Activated CD8-positive, alpha-beta memory T cell treated with anti-CD3 and anti-CD28 coated beads, Interleukin-2, amount 50 U/mL, for 48 hours (primary cell): ENCODE measurements around the gene SERP2.

Experiments used
- DNase-seq: peaks from one replicate; pipeline ENCODE4 v3.0.0-alpha.2; 2020

SERP2 gene

GRCh38 chr13:44413095-44413494, 39.5 kb downstream of the SERP2 start:
- DNase-seq, result no peak

DNA sequence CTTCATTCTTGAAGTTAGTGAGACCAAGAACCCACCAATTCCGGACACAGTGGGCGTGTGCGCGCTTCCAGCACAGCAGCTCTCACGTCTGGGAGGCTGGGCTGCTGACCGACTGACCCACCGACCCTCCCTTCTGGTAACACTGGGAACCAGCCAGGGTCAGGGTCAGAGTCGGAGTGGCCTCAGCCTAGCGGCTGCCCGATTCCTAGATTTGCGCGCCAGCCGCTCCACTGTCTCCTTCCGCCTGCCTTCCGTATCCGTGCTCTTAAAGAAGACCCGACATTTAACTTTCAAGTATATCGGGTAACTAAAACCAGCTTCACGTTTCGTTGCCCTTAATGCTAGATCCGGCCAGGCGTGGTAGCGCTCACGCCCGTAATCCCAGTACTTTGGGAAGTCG, 41.1 kb downstream of the SERP2 start:
- DNase-seq, result no peak

- DNase-seq, result no peak
These were observed 42.2 kb downstream of the SERP2 start for GRCh38 chr13:44415815-44416214.

DNA sequence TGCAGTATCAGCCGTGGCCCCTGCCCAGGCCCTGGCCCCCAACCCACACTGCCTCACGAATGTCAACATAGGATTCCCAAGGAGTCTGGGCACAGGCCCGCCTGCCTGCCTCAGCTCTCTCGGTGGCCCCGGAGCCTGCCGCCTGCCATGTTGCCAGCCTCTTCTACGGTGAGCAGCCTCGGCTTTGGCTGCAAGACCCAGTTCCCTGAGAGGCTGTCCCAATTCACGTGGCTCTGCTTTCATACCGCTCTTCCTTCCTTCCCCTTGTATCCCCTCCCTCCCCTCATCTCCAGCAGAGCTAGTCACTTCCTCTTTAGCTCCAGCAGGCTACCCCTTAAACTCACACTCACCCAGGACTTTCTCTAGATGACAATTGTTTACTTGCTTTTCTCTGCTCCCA, 42.7 kb downstream of the SERP2 start:
- no peak for DNase-seq

GRCh38 chr13:44416744-44417143, 43.1 kb downstream of the SERP2 start:
- DNase-seq, result no peak

DNA sequence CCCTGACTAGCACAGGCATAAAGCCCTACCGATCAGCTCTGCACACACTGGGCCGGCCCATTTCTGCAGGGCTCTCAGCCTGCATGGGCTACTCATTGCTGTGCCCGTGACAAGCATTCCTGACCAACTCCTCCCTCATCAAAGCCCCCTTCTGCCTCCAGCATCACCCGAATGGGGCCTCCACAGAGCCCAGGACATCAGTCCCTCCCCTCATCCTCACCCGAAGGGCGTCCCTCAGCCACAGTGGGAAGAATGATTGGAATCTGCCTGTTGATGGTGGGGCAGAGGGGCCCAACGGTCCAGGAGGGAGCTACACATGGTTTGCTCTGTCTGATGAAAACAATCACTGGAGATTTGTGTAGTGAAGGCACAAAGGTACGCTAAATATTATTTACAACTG, 43.8 kb downstream of the SERP2 start:
- no peak for DNase-seq

- DNase-seq, result no peak
These were observed 44.3 kb downstream of the SERP2 start for GRCh38 chr13:44417876-44418275.

DNA sequence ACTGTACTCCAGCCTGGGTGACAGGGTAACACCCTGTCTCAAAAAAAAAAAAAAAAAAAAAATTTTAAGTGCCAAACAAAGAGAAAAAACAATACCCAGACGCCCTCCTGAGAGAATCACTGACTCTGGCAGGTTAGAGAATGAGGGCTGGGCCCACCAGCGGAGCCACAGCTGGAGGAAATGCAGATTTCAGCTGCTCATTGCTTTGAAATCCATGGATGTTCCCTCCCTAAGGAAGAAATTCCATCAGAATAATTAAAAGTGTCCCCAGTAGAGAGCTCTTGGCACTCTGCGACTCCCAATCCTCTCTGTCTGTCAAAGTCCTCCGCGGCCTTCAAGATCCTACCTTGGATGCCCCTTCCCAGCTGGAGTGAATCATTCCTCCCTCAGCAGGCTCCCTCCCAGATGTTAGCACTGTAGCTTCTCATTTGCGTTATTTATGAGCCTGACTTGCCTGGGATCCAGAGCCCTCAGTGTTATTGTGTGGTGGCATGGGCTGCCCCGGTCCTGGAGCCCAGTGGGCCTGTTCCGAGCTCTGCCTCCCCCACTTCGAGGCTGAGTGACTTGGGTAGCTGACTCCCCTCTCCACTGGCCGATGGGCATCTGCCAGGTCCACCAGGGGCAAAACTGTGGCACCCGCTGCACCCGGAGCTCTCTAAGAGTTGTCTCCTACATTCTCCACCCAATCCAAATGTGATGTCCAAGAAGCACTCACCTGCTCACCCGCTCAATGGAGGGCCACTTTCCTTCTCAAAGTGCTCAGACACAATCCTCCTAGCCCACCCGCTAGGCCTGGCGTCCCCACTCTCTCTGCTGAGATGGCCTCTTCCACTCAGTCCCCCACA, 47.0 kb downstream of the SERP2 start:
- no peak for DNase-seq

DNA sequence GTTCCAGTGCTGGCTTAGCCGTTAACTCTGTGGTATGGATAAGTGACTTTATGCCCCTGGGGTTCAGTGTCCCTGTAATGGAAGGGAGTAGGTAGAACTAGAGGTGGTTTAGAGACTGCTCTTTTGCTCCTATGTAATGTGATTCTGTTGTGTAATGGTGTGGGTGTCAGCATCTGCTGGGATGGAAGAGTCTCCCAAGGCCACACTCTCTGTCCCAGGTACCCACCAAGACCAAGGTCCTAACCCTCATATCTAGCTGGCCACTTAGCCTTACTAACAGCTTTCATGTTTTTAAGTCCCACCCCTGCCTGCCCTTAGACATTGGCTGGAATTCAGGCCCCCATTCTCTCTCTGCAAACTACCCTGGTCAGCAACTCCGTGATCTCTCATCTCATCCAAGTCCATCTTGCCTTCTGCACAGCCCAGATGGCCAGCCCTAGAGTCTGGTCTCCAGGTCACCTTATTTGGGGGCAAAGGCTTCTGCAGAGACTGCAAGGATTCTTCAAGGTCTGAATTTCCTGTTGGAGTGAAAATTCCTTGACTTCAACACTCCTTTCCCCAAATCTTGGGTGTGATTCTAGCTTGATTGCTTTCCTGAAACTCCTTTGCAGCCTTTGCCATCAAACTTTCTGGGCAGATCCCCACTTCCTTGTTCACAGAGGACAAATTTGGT, 48.4 kb downstream of the SERP2 start:
- DNase-seq, result no peak

GRCh38 chr13:44422755-44423643, 49.4 kb downstream of the SERP2 start:
- DNase-seq, result no peak

GRCh38 chr13:44423824-44424223, 50.2 kb downstream of the SERP2 start:
- no peak for DNase-seq

- no peak for DNase-seq
These were observed 51.6 kb downstream of the SERP2 start for GRCh38 chr13:44425041-44425814.

- no peak for DNase-seq
These were observed 52.1 kb downstream of the SERP2 start for GRCh38 chr13:44425815-44426078.

DNA sequence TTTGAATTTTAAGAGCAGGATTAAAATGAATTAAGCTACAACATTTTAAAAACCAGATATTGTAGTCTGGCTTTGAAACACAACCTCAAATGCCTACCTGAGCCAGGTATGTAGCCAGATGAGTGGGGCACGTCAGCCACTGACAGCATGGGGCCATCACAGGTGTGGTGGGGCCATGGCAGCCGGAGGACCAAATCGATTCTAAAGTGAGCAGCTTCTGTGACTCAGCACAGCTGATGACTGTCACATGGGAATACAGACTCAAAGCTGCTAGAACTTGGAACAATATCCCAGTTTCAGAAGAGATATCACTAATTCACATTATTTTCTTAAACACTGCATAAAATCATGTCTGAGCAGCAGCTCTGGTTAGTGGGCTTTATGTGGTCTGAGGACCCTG, 52.8 kb downstream of the SERP2 start:
- DNase-seq, result no peak

DNA sequence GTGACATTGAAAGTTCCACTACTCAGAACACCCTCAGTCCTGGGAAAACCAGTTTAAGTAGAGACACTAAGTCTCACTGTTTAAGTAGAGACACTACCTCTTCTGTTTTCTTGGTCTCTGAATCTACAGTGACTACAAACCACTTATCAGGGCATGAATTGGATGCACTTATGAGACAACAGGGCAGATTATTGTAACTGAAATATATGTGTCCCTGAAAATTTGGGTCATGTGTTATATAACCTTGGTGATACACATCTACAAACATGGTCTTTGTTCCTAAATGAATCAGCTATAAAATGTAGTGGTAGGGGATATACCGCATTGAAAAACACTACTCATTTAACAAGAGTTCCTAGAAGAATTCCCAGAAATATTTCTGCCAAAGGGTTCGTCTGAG, 55.7 kb downstream of the SERP2 start:
- no peak for DNase-seq

DNA sequence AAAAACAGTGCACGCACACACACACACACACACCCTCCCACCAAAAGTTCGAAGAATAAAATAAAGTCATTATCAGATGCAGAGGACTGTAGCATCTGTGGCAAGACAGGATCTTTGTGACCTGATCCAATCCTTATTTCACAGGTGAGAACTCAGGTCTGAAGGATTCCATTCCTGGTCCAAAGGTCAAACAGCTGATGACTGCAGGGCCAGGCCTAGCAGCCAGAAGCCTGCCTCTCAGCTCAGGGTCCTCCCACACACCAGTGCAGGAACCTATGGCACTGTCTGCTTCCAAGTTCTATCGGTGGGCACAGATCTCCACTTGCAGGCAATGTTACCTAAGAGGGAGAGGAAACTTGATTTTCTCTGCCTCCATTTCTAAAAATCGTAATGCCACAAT, 57.5 kb downstream of the SERP2 start:
- no peak for DNase-seq

DNA sequence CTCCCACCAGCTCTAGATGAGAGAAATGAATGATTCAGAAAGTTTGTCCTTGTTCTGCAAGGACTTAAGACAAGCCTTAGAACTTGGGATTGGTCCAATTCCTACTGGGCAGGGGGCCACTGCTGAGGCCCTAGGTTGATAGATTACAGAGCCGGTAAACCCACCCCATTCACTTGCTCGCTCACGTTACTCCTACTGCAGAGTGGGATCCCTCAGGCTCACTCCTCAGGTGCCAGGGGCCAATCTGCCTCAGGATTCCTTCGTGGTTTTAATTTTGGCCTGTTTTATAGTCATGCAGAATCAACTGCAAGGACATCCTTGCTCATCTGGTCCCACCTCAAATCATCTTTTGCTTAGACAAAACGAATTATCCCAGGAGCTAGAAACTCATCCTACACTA, 59.0 kb downstream of the SERP2 start:
- DNase-seq, result no peak

DNA sequence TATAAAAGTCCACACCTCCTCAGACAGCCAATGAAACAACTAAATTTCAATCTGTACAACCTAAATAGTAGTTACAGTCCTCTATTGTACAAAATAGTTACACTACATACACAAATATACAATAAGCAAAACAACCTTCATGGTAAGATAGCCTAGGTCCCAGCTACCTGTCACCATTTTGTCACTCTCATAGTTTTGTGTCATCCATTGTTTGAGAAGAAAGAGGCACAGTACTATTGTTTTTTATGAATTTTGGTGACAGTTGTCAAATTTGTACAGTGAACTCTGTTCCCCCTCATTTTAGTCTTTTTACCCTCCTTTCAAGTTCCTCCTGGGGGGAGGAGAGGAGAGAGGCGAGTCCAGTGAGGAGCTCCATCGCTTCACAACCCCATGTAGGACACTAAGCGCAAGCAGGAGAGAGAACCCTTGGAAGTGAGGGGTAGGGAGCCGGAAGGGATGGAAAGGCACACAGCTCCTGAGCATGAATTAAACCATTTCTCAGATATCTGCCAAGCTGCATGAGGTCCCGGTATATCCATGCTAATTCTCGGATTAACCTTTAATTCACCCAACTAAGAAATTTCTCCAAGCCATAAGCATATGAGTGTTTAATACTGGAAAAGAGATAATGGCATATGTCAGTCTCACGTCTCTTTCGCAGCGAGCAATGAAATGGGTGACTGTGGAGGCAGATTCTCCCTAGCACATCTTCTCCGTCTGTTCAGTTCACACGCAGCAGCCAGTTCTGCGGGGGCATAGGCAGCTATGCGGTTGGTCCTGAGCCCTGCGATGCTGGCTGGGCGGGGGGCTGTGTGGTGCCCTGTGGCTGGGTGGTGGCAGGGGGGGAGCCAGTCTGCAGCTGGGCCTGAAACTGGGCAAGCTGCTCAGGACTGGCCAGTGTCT, 60.5 kb downstream of the SERP2 start:
- no peak for DNase-seq

DNA sequence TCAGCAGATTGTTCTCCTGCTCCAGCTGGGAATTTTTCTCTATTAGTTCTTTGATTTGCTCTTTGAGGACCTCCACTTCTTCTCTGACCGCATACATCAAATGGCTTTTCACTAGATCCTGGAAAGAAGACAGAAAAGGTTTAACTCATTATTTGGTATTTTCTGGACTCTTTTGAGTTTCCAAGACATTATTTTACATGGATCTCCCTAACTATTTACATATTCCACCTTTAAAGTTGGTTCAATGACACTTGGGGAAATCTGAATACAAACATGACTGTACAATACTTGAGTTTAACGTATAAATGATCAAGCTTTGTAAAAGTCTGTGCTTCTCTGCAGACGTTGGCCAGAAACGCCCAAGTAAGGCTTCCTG, 61.1 kb downstream of the SERP2 start:
- DNase-seq, result no peak

DNA sequence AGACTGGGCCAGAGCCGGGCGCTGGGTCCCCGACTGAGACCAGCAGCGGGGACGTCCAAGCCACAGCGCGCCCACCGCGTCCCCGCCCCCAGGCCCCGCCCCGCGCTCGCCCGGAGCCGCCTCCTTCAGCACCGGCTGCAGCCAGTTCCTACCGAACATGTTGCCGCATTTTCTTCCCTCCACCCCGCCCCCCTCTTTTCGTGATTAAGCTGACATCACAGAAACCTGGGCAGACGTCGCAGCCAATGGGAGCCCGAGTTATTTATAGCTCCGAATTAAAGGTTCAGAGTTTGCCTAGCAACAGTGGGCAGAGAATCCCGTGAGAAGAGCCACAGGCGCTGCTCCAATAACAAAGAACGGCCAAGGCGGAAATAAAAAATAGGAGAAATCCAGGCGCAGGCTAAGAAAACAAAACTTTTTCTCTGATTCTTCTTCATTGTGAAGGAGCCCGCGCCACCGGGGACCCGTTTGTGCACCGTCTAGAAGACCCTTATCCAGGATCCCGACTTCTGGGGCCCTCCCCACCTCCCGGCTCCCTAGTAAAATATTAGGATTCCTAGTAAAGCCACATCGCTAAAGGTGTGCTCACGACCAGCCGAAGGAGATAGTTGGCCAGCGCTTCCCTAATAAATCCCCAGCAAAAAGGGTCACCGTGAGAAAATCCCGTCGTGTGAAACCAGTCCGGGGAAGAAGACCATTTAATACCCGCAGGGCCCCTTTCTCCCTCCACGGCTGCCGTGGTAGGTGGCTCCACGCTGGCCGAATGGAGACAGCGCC, 61.7 kb downstream of the SERP2 start:
- DNase-seq, result peak; percentile 87

- no peak for DNase-seq
These were observed 62.4 kb downstream of the SERP2 start for GRCh38 chr13:44435919-44436510.
